Stimulated activated CD4-positive, alpha-beta T cell treated with anti-CD3 and anti-CD28 coated beads, Interleukin-1b, Interleukin-23, amount 100 ng/mL, for 1 hour (primary cell): ENCODE measurements around the gene VPREB1.
"Not testable (repeated sequence)": the region's sequence is repeated elsewhere in the genome, so short reads cannot be mapped to it uniquely, and the experiment has no call there.

Source experiments
- DNase-seq, 2 donors: peaks; one replicate each; pipeline ENCODE4 v3.0.0-alpha.2; 2020; ENCODE audit warnings: low read depth in 2 of 2

VPREB1 gene

GRCh38 chr22:22245935-22246525, 1.4 kb downstream of the VPREB1 start:
- DNase-seq, result no peak

DNA sequence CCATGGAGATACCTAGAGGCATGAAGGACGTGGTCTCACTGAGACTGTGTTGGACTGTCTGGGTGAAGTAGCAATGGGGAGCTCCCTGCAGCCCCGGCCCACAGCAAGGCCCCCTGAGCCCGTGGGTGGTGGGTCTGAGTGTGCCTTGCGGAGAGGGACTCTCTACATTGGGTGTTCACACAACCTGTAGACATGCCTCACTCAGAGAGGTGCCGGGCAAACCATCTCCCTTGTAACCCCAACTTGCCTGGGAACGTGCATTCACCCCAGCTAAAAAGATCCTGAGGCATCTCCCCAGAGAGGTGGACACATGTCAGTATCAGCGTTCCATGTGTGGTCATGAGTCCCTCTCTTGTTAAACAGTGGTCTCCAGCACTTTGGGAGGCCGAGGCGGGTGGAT, 2.1 kb downstream of the VPREB1 start:
- DNase-seq, result no peak

- DNase-seq, result no peak
Observed at GRCh38 chr22:22248878-22249277, 4.3 kb downstream of the VPREB1 start.

DNA sequence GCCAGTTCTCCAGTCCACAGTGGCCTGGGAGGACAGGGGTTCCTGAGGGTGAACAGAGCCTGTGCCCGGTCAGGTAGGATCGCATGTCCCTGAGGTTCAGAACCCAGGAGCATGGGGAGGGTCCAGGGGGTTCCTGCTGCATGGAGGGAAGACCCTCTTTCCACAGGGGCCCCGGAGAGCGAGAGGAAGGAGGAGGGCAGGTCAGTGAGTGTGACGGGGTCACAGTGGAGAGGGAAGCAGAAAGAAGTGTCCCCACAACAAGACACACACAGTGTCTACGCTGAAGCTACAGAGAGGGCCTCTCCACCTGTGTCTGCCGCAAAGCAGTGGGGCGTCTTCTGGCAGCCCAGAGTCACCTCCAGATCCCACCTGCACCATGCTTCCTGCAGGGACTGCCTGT, 6.1 kb downstream of the VPREB1 start:
- DNase-seq, result not testable (repeated sequence)

DNA sequence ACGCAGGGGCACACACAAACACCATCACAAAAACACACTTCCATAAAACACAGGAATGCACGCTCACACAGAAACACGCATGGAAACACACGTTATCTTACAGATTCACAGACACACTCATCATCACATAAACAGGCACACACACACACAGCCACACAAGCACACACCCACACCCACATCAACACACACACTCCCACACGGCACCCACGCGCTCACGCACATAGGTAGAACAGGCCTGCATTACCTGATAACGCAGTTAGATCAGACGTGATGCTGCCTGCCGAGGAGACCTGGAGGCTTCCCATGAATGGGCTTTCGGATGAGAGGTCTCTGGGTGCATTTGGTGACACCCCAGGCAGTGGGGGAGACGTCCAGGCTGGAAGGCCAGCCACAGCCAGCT, 11.5 kb downstream of the VPREB1 start:
- DNase-seq, result not testable (repeated sequence)

DNA sequence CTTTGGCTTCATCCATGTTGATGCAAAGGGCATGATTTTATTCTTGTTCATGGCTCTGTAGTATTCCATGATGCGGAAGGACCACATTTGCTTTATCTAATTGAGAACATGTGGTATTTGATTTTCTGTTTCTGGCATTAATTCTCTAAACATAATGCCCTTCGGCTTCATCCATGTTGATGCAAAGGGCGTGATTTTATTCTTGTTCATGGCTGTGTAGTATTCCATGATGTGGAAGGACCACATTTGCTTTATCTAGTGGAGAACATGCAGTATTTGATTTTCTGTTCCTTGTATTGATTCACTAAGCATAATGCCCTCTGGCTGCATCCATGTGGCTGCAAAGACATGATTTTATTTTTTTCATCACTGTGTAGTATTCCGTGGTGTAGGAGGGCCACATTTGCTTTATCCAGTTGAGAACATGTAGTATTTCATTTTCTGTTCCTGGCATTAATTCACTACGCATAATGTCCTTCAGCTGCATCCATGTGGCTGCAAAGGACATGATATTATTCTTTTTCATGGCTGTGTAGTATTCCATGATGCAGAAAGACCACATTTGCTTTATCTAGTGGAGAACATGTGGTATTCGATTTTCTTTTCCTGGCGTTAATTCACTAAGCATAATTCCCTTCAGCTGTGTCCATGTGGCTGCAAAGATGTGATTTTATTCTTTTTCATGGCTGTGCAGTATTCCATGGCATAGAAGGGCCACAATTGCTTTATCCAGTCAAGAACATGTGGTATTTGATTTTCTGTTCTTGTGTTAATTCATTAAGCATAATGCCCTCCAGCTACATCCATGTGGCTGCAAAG, 14.2 kb downstream of the VPREB1 start:
- DNase-seq, result not testable (repeated sequence)

GRCh38 chr22:22260169-22260568, 15.6 kb downstream of the VPREB1 start:
- DNase-seq, result not testable (repeated sequence)

- DNase-seq, result not testable (repeated sequence)
Observed at GRCh38 chr22:22260586-22260985, 16.0 kb downstream of the VPREB1 start.

DNA sequence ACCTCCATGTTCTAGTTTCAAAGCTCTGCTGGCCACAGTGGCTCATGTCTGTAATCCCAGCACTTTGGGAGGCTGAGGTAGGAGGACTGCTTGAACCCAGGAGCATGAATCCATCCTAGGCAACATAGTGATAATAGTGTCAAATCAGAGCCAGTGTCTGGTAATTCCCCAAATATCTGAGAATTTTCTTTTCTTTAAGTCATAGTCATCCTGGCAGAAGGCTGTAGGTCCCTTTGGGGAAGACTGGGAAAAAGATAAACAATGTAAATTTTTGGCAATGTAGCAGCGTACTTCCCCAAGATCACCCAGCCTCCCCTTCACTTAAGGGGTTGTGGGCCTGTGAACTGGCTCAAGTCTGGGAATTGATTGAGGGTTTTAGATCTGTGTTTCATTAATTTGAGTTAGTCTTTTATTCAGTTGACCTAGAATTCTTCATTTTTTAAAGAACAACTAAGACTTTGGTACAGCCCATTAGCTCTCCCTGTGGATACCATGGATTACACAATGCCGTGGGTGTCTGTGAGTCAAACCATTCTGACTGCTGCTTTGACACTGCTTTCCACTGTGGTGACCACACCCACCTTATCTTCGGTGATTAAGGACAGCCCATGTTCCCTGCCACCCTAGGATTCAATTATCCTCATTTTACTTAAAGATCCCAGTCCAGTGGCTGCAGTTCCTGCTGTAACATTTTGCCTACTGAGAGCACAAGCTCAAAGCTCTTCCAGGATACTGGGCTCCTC, 17.9 kb downstream of the VPREB1 start:
- not testable (repeated sequence) for DNase-seq

DNA sequence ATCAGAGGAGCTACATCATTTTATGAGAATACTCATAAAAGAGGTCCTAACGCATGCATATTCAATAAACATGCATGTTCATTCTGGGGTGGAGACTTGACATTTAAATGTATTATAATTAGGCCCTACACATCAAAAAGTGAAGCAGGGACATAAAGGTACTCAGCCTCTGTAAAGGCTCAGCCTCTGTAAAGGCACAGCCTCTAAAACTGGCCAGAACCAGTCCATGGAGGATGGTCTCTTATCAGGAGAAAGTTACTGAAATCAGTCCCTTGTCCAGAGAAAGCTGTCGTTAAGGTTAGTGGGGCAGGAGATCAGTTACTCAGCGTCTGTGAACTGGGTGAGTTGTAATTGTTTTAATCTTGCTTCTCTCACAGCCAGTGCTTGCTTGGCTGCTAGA, 19.2 kb downstream of the VPREB1 start:
- not testable (repeated sequence) for DNase-seq

- DNase-seq, result not testable (repeated sequence)
Observed at GRCh38 chr22:22270036-22270676, 25.6 kb downstream of the VPREB1 start.

DNA sequence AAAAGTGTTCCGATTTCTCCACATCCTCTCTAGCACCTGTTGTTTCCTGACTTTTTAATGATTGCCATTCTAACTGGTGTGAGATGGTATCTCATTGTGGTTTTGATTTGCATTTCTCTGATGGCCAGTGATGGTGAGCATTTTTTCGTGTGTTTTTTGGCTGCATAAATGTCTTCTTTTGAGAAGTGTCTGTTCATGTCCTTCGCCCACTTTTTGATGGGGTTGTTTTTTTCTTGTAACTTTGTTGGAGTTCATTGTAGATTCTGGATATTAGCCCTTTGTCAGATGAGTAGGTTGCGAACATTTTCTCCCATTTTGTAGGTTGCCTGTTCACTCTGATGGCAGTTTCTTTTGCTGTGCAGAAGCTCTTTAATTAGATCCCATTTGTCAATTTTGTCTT, 32.8 kb downstream of the VPREB1 start:
- DNase-seq, result not testable (repeated sequence)

DNA sequence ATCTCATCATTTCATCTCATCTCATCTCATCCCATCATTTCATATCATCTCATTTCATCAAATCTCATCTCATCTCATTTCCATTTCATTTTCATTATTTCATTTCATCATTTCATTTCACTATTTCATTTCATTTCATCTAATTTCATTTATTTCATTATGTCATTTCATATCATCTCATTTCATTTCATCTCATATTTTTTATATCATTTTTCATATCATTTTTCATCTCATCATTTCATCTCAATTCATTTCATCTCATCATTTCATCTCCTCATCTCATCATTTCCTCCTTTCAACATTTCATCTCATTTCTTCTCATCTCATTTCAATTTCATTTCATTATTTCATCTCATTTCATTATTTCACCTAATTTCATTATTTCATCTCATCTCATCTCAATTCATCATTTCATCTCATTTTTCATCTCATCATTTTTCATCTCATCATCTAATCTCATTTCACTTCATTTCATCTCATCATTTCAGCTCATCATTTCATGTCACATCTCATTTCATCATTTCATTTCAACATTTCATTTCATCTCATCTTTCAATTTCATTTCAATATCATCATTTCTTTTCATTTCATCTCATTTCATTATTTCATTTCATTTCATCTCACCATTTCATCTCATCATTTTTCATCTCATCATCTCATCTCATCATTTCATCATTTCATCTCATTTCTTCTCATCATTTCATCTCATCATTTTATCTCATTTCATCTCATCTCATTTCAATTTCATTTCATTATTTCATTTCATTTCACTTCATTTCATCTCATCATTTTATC, 40.6 kb downstream of the VPREB1 start:
- DNase-seq, result not testable (repeated sequence)

DNA sequence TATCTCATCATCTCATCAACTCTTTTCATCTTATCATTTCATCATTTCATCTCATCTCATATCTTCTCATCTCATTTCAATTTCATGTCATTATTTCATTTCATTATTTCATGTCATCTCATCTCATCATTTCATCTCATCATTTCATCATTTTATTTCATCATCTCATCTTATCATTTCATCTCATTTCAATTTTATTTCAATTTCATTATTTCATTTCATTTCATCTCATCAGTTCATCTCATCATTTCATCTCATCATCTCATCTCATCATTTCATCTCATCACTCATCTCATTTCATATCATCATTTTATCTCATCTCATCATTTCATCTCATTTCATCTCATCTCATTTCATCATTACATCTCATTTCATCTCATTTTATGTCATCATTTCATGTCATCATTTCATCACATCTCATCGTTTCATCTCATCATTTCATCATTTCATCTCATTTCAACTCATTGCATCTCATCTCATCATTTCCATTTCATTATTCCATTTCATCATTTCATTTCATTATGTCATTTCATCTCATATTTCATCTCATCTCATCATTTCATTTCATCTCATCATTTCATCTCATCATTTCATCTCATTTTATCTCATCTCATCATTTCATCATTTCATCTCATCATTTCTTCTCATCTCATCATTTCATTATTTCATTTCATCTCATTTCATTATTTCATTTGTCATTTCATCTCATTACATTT, 42.0 kb downstream of the VPREB1 start:
- DNase-seq, result not testable (repeated sequence)

DNA sequence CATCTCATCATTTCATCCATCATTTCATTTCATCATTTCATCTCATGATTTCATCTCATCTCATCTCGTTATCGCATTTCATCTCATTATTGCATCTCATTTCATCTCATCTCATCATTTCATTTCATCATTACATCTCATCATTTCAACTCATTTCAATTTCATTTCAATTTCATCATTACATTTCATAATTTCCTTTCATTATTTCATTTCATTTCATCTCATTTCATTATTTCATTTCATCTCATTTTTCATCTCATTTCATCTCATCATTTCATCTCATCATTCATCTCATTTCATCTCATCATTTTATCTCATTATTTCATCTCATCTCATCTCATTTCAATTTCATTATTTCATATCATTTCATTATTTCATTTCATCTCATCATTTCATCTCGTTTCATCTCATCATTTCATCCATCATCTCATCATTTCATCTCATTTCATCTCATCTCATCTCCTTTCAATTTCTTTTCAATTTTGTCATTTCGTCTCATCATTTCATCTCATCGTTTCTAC, 42.6 kb downstream of the VPREB1 start:
- DNase-seq, result not testable (repeated sequence)

GRCh38 chr22:22289666-22290065, 45.1 kb downstream of the VPREB1 start:
- not testable (repeated sequence) for DNase-seq

DNA sequence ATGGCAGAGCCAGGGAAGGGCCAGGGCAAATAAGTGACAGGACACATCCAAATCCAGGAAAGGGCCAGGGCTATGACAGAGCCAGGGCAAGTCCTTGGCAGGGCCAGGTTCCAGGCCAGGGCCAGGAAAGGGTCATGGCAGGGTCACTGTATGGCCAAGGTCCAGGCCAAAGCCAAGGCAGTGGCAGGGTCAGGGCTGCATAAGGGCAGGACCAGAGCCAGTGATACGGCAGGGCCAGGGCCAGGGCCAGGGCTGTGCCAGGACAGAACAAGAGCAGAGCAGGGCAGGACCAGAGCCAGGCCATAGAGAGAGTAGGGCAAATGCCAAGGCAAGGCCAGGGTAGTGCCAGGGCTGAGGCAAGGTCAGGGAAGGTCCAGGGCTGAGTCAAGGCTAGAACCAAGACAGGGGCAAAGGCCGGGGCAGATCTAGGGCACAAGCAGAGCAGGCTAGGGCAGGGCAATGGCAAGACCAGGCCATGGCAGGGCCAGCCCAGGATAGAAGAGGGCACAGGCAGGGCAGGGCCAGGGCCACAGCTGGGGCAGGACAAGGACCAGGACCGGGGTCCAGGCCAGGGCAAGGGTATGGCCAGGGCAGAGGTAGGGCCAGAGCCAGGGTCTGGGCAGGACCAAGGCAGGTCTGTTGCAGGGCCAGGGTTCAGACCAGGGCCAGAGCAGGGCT, 46.7 kb downstream of the VPREB1 start:
- not testable (repeated sequence) for DNase-seq

DNA sequence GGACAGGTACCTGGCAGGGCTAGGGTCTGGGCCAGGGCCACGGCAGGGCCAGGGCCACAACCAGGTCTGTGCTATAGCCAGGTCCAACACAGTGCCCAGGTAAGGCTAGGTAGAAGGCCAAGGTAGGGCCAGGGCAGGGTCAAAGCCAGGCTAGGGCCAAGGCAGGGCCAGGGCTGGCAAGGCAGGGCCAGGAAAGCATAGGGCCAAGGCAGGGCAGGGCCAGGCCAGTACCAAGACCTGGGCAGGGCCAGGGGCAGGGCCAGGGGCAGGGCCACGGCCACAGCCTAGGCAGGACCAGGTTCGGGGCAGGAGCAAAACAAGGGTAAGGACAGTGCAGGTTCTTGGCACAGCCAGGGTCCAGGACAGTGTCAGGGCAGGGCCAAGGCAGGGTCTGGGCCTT, 48.1 kb downstream of the VPREB1 start:
- not testable (repeated sequence) for DNase-seq

DNA sequence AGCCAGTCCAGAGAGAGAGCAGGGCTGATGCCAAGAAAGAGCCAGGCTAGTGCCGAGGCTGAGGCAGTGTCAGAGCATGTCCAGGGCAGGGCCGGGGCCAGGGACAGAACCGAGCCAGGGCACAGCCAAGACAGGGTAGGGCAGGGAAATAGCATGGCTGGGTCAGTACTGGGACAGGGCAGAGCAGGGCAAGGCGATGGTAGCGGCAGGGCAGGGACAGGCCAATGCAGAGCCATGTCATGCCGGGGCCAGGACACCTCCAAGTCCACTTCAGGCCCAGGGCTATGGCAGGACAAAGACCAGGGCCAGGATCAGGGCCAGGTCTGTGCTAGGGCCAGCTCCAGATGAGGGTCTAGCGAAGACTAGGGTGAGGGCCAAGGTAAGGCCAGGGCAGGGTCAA, 48.9 kb downstream of the VPREB1 start:
- not testable (repeated sequence) for DNase-seq

GRCh38 chr22:22294641-22295040, 50.1 kb downstream of the VPREB1 start:
- not testable (repeated sequence) for DNase-seq
